ENCODE results near the gene CPNE4. TPM values are rescaled to one million over a fixed set of nuclear protein-coding genes. Genes with fewer than 3 reads are reported as not detected.

Gene CPNE4
- total RNA-seq, 1 experiment from 2014 or later = 1.9 TPM

DNA sequence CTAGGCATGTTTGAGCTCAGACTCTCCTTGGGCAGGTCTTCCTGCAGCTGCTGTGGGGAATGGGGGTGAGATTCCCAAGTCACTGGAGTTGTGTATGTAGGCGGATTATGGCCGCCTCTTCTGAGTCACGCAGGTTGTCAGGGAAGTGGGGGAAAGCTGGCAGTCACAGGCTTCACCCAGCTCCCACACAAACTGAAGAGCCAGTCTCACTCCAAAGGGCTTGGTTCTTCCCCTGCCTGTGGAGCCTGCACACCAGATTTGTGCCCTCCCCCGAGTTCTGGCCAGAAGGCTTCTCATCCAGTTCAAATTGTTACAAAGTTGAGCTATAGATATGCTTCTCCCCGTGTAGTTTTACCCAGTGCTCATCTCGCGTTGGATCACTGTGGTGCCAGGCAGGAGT is 53.5 kb downstream of the CPNE4 start:
- H3K9me3 ChIP-seq (ENCODE audit: control insufficient read depth, low read depth, low read length) = no peaks in the 10 kb centered on the region
- H3K4me2 ChIP-seq (ENCODE audit: insufficient read depth, insufficient read length, low read length) = no peak overlapping the region
- no CpG with 5 or more reads among the region's 7 CpGs for WGBS (ENCODE audit: extremely low coverage, insufficient read length, low lambda C conversion rate)
- H3K23ac ChIP-seq (ENCODE audit: insufficient read length, low read depth, low read length) = no peak overlapping the region
- peaks cover 9 to 16% of the 10 kb centered on the region in 2 experiments for H3K9me3 Mint-ChIP-seq
- no peak overlapping the region for H2BK5ac ChIP-seq (ENCODE audit: insufficient read length, low read length)
- no peak overlapping the region for H3K9ac ChIP-seq (ENCODE audit: extremely low read depth, insufficient read length, low read length)
- H3K27ac Mint-ChIP-seq = peak overlapping the region in 1 of 3 experiments; percentile 46; a peak in 1 of 7 replicates
- no peak overlapping the region for H2BK120ac ChIP-seq (ENCODE audit: low read depth, low read length, poor library complexity, severe bottlenecking)
- peaks cover 0 to 2% of the 10 kb centered on the region in 2 experiments; a peak in 2 of 4 replicates for H3K4me1 Mint-ChIP-seq
- no peaks in the 10 kb centered on the region for H3K27me3 ChIP-seq (ENCODE audit: insufficient read depth, low read length)
- no peaks in the 10 kb centered on the region for H3K4me1 ChIP-seq (ENCODE audit: insufficient read depth, low read length)
- H4K20me1 ChIP-seq (ENCODE audit: control insufficient read depth, insufficient read depth, insufficient read length) = no peaks in the 10 kb centered on the region
- H2BK12ac ChIP-seq (ENCODE audit: insufficient read length, low read depth, low read length) = no peak overlapping the region
- H3K14ac ChIP-seq (ENCODE audit: insufficient read depth, low read length) = no peak overlapping the region
- no peak overlapping the region for H2AK5ac ChIP-seq (ENCODE audit: insufficient read length, low read length)
- no peak overlapping the region for H4K8ac ChIP-seq (replicated peaks; ENCODE audit: insufficient read length, low read depth, low read length)
- H3T11ph ChIP-seq (ENCODE audit: low read length) = no peak overlapping the region
- H3K18ac ChIP-seq (ENCODE audit: insufficient read length, low read depth, low read length) = no peak overlapping the region
- no peak overlapping the region for H4K91ac ChIP-seq (ENCODE audit: insufficient read length, low read depth, low read length)
- H2AFZ ChIP-seq (ENCODE audit: low read length) = no peak overlapping the region
- no peak overlapping the region for H4K5ac ChIP-seq (ENCODE audit: insufficient read length, low read depth, low read length)
- H2BK20ac ChIP-seq (ENCODE audit: low read depth, low read length, poor library complexity, severe bottlenecking) = no peak overlapping the region
- H3K56ac ChIP-seq (ENCODE audit: insufficient read length, low read depth, low read length) = no peak overlapping the region
- H3K79me2 ChIP-seq (ENCODE audit: insufficient read depth, low read length) = no peaks in the 10 kb centered on the region
- no peaks in the 10 kb centered on the region for H3K23me2 ChIP-seq (ENCODE audit: insufficient read length, low read depth, low read length, poor library complexity, severe bottlenecking)
- H3K36me3 Mint-ChIP-seq (ENCODE audit: insufficient read depth in 1 of 3, low read depth in 3 of 3) = peaks cover 2 to 22% (median 5%) of the 10 kb centered on the region in 3 experiments; a peak in 5 of 7 replicates
- no peak overlapping the region for H3K27ac ChIP-seq (ENCODE audit: insufficient read length, low read depth, low read length)
- H3K79me1 ChIP-seq (ENCODE audit: insufficient read depth, low read depth, low read length, poor library complexity, severe bottlenecking) = no peaks in the 10 kb centered on the region
- H2BK15ac ChIP-seq (ENCODE audit: low read depth, low read length) = no peak overlapping the region
- TF ChIP-seq CTCF (conservative IDR thresholded peaks at IDR 0.05) = no peak
- H3K4ac ChIP-seq (ENCODE audit: low read depth, low read length) = no peak overlapping the region
- no peak for DNase-seq
- H3K27me3 Mint-ChIP-seq (ENCODE audit: low read depth) = no peaks in the 10 kb centered on the region; the same call in 1 of the 2 replicates
- H3K4me3 Mint-ChIP-seq = no peak overlapping the region
